IMR-90 (cell line): ENCODE results near the gene SPATA16.

Experiments used
- FOS ChIP-seq: fragments of 150-350 bp; IDR thresholded peaks from 2 replicates; pipeline ENCODE4 v1.6.1; 2016; ENCODE audit warnings: low read depth, low read length
- MXI1 ChIP-seq: IDR thresholded peaks from 2 replicates; pipeline ENCODE4 v1.6.1; 2012; ENCODE audit warnings: low read depth, mild to moderate bottlenecking, low read length, moderate library complexity, borderline replicate concordance
- NFE2L2 ChIP-seq: fragments of 150-350 bp; IDR thresholded peaks from 2 replicates; pipeline ENCODE4 v1.6.1; 2016; ENCODE audit warnings: low read depth, mild to moderate bottlenecking, low read length
- POLR2A ChIP-seq: IDR thresholded peaks from 2 replicates; pipeline ENCODE4 v1.6.1; 2012; ENCODE audit warnings: mild to moderate bottlenecking, low read depth, low read length
- RCOR1 ChIP-seq: IDR thresholded peaks from 2 replicates; pipeline ENCODE4 v1.6.1; 2012; ENCODE audit warnings: mild to moderate bottlenecking, low read length, improper control_type of control experiment; ENCODE audit not compliant: insufficient replicate concordance
- RFX5 ChIP-seq: IDR thresholded peaks from 2 replicates; pipeline ENCODE4 v1.8.0; 2012; ENCODE audit warnings: low read depth, mild to moderate bottlenecking, low read length, moderate library complexity
- SMC3 ChIP-seq: fragments of 150-350 bp; IDR thresholded peaks from 2 replicates; pipeline ENCODE4 v1.6.1; 2016; ENCODE audit warnings: low read depth, mild to moderate bottlenecking, antibody characterized with exemption, low read length, moderate library complexity
- TF ChIP-seq, protein P1 (sequence below): fragments of 150-350 bp; IDR thresholded peaks from 2 replicates; pipeline ENCODE4 v1.6.1; 2017; ENCODE audit warnings: mild to moderate bottlenecking, antibody characterized with exemption, low read length, low read depth
- TF ChIP-seq, protein P2 (sequence below): conservative IDR thresholded peaks from 2 replicates; pipeline ENCODE4 v1.5.1; 2012; ENCODE audit warnings: mild to moderate bottlenecking, low read depth, low read length, improper control_type of control experiment
- TF ChIP-seq, protein P3 (sequence below): fragments of 150-350 bp; IDR thresholded peaks from 2 replicates; pipeline ENCODE4 v1.6.1; 2016; ENCODE audit warnings: low read depth, mild to moderate bottlenecking, low read length, moderate library complexity, borderline replicate concordance

DNA sequence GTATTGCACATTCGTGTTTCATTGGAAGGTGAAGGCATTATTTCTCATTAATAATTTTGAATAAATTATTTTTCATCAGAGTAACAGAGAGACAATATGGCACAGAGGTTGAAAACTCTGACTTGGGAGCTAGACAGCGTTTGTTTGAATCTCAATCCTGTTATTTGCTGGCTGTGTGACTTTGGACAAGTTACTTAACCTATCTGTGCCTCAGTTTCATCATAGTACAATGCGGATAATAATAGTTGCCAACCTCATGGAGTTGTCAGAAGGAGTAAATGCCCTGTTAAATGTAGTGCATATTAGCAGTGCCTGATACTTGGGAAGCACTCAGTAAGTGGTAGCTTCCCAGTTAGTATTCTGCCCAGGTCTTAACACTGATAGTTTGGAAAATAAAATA lies 151.7 kb downstream of the SPATA16 start:
- TF ChIP-seq FOS, result no peak
- TF ChIP-seq, protein P1, sequence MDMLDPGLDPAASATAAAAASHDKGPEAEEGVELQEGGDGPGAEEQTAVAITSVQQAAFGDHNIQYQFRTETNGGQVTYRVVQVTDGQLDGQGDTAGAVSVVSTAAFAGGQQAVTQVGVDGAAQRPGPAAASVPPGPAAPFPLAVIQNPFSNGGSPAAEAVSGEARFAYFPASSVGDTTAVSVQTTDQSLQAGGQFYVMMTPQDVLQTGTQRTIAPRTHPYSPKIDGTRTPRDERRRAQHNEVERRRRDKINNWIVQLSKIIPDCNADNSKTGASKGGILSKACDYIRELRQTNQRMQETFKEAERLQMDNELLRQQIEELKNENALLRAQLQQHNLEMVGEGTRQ, result no peak
- TF ChIP-seq, protein P2, sequence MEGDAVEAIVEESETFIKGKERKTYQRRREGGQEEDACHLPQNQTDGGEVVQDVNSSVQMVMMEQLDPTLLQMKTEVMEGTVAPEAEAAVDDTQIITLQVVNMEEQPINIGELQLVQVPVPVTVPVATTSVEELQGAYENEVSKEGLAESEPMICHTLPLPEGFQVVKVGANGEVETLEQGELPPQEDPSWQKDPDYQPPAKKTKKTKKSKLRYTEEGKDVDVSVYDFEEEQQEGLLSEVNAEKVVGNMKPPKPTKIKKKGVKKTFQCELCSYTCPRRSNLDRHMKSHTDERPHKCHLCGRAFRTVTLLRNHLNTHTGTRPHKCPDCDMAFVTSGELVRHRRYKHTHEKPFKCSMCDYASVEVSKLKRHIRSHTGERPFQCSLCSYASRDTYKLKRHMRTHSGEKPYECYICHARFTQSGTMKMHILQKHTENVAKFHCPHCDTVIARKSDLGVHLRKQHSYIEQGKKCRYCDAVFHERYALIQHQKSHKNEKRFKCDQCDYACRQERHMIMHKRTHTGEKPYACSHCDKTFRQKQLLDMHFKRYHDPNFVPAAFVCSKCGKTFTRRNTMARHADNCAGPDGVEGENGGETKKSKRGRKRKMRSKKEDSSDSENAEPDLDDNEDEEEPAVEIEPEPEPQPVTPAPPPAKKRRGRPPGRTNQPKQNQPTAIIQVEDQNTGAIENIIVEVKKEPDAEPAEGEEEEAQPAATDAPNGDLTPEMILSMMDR, result no peak
- no peak for TF ChIP-seq RCOR1
- no peak for TF ChIP-seq POLR2A
- no peak for TF ChIP-seq NFE2L2
- TF ChIP-seq, protein P3, sequence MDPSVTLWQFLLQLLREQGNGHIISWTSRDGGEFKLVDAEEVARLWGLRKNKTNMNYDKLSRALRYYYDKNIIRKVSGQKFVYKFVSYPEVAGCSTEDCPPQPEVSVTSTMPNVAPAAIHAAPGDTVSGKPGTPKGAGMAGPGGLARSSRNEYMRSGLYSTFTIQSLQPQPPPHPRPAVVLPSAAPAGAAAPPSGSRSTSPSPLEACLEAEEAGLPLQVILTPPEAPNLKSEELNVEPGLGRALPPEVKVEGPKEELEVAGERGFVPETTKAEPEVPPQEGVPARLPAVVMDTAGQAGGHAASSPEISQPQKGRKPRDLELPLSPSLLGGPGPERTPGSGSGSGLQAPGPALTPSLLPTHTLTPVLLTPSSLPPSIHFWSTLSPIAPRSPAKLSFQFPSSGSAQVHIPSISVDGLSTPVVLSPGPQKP, result no peak
- TF ChIP-seq MXI1, result no peak
- TF ChIP-seq SMC3, result no peak
- TF ChIP-seq RFX5, result no peak
